K562 (cell line): ENCODE results near the gene NKX1-2.

Experiments used
- CBX5 ChIP-seq: IDR thresholded peaks from 2 replicates; pipeline ENCODE4 v1.6.1; 2014; ENCODE audit warnings: low read depth, borderline replicate concordance
- MYC ChIP-seq, 2 experiments: fragments of 250-450 bp in 1 of 2; sonication (Bioruptor Pico) in 1 of 2; IDR thresholded peaks; 2 replicates each; pipeline versions ENCODE4 v1.5.1 to v1.6.1; 2012 to 2021; ENCODE audit warnings: low read depth in 2 of 2, borderline replicate concordance in 1 of 2, improper control_type of control experiment in 1 of 2, low read length in 1 of 2, mild to moderate bottlenecking in 1 of 2, moderate library complexity in 1 of 2
- ZNF324 ChIP-seq: fragments of 250-450 bp; sonication (Bioruptor Pico); IDR thresholded peaks from 2 replicates; pipeline ENCODE4 v1.4.0; 2020; ENCODE audit warnings: mild to moderate bottlenecking
- TF ChIP-seq, protein P1 (sequence below), 2 experiments: fragments of 450-650 bp; formaldehyde crosslinking in 1 of 2; IDR thresholded peaks; 2 replicates each; pipeline versions ENCODE4 v1.4.0 to v1.6.1; 2014 to 2020; ENCODE audit warnings: mild to moderate bottlenecking in 2 of 2, borderline replicate concordance in 1 of 2, low read depth in 1 of 2

DNA sequence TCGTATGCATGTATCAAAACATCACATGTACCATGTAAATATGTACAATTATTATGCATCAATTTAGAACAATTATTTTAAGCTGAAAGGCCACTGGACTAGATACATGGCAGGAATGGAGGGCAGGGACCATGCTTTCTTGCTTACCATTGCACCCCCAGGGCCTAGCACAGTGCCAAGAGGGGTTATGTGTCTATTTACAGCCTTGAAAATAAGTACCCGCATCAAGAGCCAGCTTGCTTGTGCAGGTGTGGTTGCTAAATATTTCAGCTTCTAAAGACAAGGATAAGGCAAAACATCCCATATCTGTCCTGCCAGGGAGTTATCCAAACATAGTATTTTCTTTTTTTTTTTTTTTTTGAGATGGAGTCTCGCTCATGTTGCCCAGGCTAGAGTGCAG is 16.4 kb downstream of the NKX1-2 start:
- TF ChIP-seq CBX5, result no peak
- TF ChIP-seq MYC (IDR thresholded peaks at IDR 0.05; ENCODE audit: low read depth, low read length), result no peak
- no peak for TF ChIP-seq MYC (CRISPR knock-in tag; IDR thresholded peaks at IDR 0.05; ENCODE audit: borderline replicate concordance, low read depth)
- TF ChIP-seq ZNF324 (CRISPR knock-in tag), result no peak
- TF ChIP-seq, protein P1, sequence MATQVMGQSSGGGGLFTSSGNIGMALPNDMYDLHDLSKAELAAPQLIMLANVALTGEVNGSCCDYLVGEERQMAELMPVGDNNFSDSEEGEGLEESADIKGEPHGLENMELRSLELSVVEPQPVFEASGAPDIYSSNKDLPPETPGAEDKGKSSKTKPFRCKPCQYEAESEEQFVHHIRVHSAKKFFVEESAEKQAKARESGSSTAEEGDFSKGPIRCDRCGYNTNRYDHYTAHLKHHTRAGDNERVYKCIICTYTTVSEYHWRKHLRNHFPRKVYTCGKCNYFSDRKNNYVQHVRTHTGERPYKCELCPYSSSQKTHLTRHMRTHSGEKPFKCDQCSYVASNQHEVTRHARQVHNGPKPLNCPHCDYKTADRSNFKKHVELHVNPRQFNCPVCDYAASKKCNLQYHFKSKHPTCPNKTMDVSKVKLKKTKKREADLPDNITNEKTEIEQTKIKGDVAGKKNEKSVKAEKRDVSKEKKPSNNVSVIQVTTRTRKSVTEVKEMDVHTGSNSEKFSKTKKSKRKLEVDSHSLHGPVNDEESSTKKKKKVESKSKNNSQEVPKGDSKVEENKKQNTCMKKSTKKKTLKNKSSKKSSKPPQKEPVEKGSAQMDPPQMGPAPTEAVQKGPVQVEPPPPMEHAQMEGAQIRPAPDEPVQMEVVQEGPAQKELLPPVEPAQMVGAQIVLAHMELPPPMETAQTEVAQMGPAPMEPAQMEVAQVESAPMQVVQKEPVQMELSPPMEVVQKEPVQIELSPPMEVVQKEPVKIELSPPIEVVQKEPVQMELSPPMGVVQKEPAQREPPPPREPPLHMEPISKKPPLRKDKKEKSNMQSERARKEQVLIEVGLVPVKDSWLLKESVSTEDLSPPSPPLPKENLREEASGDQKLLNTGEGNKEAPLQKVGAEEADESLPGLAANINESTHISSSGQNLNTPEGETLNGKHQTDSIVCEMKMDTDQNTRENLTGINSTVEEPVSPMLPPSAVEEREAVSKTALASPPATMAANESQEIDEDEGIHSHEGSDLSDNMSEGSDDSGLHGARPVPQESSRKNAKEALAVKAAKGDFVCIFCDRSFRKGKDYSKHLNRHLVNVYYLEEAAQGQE (IDR thresholded peaks at IDR 0.05; ENCODE audit: borderline replicate concordance), result no peak
- TF ChIP-seq, protein P1 (CRISPR knock-in tag; IDR thresholded peaks at IDR 0.05; ENCODE audit: low read depth), result no peak
